GM10266 (cell line): ENCODE results near the gene FBXO31.
"Not testable (repeated sequence)": the region's sequence is repeated elsewhere in the genome, so short reads cannot be mapped to it uniquely, and the experiment has no call there.

Experiments used
- DNase-seq: peaks from one replicate; pipeline ENCODE4 v3.0.0; 2012; ENCODE audit errors: extremely low spot score
- TF ChIP-seq, protein P1 (sequence below): IDR thresholded peaks from 2 replicates; pipeline ENCODE4 v1.5.1; 2012; ENCODE audit warnings: mild to moderate bottlenecking, low read depth; ENCODE audit not compliant: control insufficient read depth, insufficient read depth; ENCODE audit errors: missing control alignments

FBXO31 gene

DNA sequence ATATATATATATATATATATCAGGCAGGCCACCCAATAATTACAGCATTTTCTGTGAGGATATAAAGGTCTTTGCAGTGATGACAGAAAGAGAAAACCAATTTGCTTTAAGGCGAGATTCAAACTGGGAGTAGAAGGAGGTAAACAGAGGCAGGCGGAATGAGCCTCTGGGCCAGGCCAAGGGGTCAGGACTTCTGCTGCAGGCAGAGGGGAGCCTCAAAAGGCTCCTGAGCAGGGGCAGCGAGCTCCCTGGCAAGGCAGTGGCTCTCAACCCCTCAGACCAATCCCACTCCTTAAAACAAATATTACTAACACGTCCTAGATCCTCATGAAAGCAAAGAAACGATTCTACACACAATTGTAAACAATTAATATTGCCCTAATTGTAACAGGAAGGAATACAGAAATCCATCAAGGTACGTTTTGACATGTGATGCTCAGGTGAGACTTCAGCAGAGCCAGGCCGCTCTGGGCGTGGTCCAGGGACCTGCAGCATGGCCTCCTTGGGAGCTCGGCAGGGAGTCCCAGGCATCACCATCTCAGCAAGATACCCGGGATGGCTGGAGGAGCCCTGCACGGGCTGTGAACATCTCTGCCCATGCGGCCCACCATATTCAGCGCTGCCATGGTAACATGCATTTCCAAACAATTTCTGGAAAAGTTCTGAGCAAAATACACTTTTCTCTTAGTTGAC, 18.4 kb downstream of the FBXO31 start:
- TF ChIP-seq, protein P1, sequence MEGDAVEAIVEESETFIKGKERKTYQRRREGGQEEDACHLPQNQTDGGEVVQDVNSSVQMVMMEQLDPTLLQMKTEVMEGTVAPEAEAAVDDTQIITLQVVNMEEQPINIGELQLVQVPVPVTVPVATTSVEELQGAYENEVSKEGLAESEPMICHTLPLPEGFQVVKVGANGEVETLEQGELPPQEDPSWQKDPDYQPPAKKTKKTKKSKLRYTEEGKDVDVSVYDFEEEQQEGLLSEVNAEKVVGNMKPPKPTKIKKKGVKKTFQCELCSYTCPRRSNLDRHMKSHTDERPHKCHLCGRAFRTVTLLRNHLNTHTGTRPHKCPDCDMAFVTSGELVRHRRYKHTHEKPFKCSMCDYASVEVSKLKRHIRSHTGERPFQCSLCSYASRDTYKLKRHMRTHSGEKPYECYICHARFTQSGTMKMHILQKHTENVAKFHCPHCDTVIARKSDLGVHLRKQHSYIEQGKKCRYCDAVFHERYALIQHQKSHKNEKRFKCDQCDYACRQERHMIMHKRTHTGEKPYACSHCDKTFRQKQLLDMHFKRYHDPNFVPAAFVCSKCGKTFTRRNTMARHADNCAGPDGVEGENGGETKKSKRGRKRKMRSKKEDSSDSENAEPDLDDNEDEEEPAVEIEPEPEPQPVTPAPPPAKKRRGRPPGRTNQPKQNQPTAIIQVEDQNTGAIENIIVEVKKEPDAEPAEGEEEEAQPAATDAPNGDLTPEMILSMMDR, result no peak
- no peak for DNase-seq

DNA sequence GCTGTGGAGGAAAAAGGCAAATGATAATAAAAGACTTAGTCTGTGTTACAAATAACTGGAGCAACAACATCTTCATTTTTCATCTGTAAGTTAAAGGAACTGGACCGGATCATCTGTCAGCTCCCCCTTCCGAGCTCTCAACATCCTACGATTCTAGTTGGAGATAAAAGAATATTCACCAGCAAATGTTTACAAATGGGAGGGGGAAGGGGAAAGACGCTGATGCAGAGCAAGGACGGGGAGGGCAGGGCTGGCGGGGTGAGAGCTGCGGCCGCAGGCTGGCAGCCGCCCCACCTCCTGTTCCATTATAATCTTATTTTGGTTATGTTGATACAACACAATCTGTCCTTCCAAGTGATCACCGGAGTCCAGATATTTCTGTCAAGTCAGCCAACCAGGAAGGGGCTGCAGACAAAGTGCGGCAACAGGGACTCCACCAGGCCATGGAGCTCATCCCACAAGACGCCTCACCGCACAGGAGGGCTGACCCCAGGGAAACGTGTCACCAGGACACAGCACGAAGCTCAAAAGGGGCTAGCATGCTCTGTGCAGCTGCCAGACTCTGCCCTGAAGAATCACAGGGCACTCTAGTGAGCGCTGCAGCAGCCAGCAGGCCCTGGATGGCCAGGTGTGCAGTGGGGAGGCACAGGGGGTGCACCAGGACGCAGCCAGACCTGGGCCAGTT, 19.7 kb downstream of the FBXO31 start:
- TF ChIP-seq, protein P1, result no peak
- DNase-seq, result no peak

DNA sequence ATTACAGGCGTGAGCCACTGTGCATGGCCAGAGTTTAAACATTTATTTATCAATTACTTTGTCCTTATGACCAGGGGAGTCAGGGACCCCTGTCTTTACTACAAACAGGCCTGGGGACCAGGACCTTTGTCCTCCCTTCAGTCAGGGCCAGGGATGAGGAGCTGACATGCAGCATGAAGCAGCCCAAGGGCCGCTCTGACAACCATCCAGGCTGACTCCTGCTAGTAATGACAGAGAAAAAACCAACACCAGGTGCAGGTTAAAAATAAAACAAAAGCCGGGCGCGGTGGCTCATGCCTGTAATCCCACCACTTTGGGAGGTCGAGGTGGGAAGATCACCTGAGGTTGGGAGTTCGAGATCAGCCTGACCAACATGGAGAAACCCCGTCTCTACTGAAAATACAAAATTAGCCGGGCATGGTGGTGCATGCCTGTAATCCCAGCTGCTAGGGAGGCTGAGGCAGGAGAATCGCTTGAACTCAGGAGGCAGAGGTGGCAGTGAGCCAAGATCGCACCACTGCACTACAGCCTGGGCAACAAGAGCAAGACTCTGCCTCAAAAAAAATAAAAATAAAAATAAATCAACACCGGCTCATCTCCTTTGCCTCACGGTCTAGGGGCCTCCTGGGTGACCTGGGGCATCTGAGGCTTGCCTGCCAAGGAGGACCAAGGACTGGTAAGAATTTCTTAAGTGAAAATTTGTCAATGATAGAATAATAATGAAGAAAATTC, 20.6 kb downstream of the FBXO31 start:
- DNase-seq, result not testable (repeated sequence)

DNA sequence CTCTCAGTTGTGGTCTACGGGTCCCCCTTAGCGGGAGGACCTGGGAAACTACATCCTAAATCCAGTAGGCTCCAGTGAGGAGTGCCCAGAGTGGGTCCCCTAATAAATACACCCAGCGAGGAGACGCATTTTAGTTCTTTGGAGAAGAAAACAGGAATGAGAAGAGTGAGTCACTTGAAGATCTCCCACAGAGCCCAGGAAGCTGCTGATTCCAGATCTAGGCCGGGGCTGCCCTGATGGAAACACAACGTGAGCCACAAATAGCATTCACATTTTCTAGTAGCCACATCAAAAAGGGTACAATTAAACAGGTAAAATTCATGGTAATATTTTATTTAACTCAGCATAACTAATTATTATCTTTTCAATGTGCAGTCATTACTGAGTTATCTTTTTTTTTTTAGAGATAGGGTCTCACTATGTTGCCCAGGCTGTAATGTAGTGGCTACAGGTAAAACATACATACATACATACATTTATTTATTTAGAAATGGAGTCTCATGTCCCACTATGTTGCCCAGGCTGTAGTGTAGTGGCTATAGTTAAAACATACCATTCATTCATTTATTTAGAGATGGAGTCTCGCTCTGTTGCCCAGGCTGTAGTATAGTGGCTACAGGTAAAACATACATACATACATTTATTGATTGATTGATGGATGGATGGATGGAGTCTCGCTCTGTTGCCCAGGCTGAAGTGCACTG, 21.5 kb downstream of the FBXO31 start:
- TF ChIP-seq, protein P1, result no peak
- DNase-seq, result no peak

DNA sequence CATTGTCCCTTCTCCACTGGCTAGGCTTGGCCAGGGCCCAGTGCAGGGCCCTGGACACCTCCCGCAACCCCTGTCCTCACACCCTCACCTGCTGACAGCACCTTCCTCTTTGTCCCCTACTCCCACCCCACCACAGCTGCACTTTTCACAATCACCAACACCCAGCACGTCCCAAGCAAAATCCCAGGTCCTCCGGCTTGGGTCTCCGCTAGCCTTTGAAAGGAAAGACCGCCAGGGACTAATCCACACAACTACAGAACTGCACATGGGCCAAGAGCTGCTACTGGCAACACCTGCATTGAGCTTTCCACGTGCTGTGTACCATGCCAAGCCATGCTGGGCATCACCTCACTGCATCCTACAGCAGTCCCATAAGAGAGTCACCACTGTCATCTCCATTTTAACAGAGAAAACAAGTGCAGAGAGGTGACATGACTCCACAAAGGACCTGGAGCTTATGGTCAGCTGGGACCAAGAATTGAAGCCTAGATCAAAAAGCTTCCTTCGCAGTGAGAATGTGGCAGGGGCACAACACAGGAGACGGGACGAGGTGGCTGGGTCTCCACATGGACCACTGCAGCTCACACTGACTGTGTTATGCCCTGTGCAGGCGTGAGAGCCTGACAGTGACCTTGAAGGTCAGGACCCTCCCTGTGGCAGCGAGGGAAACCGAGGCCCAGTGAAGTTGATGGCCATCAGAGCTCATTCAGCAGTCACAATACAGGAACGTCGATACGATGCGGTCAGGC, 22.5 kb downstream of the FBXO31 start:
- TF ChIP-seq, protein P1, result no peak
- DNase-seq, result no peak

DNA sequence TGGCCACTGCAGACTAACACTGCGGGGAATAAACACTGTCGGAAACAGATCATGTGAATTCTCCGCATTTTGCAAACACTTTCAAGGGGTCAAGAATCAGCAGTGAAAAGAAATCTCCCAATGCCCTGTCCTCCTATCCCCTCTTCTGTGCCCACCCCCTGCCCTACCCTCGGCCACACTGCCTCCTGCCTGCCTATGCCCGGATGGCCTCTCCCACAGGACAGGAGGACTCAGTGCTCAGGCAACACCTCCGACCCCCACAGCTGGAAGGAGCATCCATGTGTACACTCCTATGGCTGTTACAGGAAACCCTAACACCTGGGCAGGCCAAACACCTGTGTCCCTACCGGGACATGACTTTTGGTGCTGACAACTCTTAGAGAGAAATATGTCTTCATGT, 24.5 kb downstream of the FBXO31 start:
- DNase-seq, result no peak
- TF ChIP-seq, protein P1, result no peak

DNA sequence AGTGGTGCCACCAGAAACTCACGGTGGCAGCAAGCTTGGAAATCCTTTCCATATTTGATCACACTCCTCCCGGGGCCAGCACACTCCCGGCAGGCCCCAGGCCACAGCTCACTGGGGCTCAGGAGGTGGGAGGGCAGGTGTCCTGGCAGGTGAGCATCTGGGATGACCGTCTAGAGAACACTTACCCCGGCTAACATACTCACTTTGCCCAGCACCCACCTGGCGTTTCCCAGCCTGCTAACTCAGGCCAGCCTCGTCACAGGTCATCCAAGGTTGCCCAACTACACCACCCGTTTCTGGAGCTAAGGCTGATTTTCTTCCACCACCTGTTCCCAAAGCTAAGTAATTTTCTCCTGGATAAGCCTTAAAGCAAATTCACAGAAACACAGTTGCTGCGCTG, 24.9 kb downstream of the FBXO31 start:
- TF ChIP-seq, protein P1, result no peak
- no peak for DNase-seq
